ENCODE data around the gene TMEM25.
"Not testable (repeated sequence)": the region's sequence is repeated elsewhere in the genome, so short reads cannot be mapped to it uniquely, and the experiment has no call there.

Gene TMEM25

DNA sequence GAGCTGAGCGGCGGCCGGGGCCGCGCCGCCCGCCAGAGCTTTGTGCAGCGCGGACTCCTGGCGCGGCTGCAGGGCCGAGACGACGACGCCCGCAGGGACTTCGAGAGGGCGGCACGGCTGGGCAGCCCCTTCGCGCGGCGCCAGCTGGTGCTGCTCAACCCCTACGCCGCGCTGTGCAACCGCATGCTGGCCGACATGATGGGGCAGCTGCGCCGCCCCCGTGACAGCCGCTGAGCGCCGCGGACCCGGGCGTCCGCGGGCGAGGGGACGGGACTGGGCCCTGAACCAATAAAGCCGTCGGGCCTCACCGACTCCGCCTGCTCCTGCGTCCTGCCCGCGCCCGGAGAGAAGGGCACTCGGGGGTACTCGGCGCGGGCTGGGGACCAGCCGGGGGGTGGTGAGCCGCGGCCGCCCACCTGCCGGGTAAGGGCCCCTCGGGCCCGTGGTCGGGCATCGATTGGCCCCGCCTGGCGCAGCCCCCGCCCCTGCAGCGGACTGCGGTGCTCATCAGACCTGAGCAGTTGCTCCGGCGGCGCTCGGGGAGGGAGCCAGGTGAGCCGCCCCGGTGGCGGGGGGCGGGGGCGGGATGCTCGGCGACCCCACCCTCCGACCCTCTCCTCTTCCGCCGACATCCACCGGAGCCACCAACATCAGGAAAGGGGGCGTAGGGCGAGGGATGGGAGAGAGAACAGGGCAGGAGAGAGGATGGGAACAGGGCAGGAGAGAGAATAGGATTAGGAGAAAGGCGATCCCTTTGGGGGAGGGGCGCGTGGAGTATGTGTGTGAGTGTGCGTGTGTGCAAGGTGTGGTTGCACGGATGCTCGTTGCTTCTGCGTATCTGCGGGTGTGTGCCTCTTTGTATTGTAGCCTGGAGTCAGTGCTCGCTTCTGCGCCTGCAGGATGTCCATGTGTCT lies at the start of gene TMEM25:
TSS of gene TMEM25 (plus strand) at position 510 of the 914 bp plus-strand sequence. CDS start 610 bp downstream, outside the sequence.
- peak; percentile 90 to 96 for DNase-seq

DNA sequence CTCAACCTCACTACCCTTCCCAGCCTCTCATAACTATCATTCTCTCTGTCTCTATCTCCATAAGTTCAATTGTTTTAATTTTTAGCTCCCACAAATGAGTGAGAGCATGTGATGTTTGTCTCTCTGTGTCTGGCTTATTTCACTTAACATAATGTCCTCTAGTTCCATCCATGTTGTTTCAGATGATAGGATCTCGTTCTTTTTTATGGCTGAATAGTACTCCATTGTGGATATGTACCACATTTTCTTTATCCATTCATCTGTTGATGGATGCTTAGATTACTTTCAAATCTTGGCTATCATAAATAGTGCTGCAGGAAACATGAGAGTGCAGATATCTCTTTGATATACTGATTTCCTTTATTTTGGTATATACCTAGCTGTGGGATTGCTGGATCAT lies 49.8 kb upstream of the TMEM25 start:
- not testable (repeated sequence) for DNase-seq

DNA sequence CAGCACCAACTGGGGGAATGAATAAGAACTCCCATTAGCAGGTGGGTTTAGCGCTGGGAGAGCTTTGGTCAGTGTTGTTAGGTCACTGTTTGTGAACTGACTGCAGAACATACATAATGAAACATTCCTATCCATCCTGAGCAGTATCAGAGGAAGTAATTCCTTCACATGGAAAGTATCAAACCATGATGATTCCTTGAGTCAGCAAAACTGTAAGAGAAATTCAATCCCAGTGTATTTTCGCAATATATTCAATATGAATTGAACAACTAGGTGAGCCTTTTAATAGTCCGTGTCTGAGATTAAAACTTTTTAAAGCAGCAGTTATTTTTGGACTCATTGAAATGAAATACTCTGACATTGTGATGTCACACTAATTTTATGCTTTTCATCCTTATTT lies 46.6 kb upstream of the TMEM25 start:
- DNase-seq: no peak

GRCh38 chr11:118485273-118485672 lies 45.7 kb upstream of the TMEM25 start:
- no peak for DNase-seq

GRCh38 chr11:118488480-118489109 lies 42.4 kb upstream of the TMEM25 start:
- DNase-seq: peak; percentile 80 to 88

DNA sequence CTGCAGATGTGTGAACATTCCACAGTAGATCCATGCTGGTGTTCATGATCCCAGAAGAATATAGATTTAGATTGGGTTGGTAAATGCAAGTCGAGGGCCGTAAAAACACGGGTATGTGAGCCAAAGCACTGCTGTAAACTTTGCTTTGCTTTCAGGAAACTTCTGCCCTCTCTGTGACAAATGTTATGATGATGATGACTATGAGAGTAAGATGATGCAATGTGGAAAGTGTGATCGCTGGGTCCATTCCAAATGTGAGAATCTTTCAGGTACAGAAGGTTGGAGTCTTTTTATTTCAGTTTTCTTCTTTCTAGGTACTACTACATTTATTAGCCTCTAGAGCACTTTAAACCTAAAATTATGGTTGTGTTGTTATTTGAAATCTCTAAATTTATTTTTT lies 40.0 kb upstream of the TMEM25 start:
- no peak for DNase-seq

DNA sequence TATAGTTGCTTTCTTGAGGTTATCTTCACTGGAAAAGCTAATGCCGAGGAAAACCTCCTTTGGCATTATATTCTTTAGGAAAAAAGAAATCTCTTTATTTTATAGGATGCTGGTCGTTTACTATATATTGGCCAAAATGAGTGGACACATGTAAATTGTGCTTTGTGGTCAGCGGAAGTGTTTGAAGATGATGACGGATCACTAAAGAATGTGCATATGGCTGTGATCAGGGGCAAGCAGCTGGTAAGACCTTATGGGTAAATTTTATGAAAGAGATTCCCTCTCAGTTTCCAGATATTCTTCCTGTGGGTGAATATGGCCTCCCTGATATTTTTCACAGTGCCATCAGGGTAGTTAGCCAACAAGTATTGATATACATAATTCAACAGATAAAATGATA lies 33.2 kb upstream of the TMEM25 start:
- no peak for DNase-seq

DNA sequence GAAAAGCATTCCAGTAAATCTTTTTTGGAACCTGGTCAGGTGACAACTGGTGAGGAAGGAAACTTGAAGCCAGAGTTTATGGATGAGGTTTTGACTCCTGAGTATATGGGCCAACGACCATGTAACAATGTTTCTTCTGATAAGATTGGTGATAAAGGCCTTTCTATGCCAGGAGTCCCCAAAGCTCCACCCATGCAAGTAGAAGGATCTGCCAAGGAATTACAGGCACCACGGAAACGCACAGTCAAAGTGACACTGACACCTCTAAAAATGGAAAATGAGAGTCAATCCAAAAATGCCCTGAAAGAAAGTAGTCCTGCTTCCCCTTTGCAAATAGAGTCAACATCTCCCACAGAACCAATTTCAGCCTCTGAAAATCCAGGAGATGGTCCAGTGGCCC lies 27.8 kb upstream of the TMEM25 start:
- DNase-seq: no peak

DNA sequence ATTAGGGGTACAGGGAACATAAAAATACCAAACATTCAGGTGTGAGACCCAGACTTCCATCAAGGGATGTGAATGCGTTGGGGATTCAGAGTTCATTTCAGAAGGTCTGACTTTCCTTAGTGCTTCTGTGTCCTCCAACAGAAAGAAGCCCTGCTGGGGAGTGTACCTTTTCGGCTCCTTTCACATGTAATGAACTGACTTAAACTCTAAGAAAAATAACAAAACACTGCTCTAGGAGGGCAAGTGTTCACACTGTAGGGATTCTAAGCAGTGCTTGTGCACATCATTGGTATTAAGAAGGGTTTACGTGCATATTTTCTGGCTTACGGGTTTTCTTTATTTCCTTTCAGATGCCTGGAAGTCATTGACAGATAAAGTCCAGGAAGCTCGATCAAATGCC lies 19.4 kb upstream of the TMEM25 start:
- no peak for DNase-seq

- DNase-seq: no peak
Measured at GRCh38 chr11:118514103-118514502, 16.9 kb upstream of the TMEM25 start.

GRCh38 chr11:118519549-118519948 lies 11.4 kb upstream of the TMEM25 start:
- DNase-seq: no peak

- DNase-seq: peak in 1 of 2 experiments; percentile 18
Measured at GRCh38 chr11:118521892-118522311, 9.1 kb upstream of the TMEM25 start.

GRCh38 chr11:118522571-118523072 lies 8.4 kb upstream of the TMEM25 start:
- DNase-seq: peak; percentile 53 to 76

DNA sequence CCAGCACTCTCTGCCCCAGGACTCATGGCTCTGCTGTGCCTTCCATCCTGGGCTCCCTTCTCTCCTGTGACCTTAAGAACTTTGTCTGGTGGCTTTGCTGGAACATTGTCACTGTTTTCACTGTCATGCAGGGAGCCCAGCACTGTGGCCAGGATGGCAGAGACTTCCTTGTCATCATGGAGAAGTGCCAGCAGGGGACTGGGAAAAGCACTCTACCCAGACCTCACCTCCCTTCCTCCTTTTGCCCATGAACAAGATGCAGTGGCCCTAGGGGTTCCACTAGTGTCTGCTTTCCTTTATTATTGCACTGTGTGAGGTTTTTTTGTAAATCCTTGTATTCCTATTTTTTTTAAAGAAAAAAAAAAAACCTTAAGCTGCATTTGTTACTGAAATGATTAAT lies 6.6 kb upstream of the TMEM25 start:
- DNase-seq: no peak

- no peak for DNase-seq
Measured at GRCh38 chr11:118524757-118525470, 6.1 kb upstream of the TMEM25 start.

DNA sequence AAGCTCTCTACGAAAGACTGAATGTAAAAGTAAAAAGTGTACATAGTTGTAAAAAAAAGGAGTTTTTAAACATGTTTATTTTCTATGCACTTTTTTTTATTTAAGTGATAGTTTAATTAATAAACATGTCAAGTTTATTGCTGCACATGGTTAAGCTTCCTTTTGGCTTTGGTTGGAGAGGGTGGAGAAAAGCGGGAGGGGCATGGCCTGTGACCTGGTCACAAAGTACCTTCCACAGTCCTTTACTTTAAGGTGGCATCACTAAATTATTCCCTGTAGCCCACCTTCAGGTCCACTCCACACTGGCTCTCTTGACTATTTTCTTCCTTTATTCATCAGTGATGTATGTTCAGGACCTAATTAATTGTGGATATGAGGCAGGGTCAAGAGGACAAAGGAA lies 4.3 kb upstream of the TMEM25 start:
- no peak for DNase-seq

DNA sequence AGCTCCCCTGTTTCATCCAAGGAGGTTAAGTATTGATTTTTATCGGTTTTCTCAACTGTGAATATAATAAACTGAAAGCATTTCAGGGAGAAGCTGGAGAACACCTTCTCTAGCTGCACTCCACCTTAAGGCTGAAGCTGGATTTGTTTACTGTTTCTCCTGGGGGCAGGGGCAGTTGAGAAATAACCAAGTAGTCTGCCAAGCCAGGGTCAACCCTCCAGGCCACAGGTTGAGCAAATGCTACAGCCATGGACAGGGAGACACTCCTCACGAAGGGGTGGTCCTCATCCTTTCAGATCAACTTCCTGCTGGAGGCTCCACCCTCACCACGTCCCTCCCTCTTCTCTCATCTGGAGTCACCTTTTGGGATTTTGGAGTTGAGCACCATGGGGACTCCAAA lies 3.9 kb upstream of the TMEM25 start, which contains the start of gene TTC36:
TSS of gene TTC36 (plus strand) at position 366 of the 400 bp plus-strand sequence. CDS start at position 387, 21 bp downstream.
- DNase-seq: no peak

GRCh38 chr11:118528511-118528910 lies 2.5 kb upstream of the TMEM25 start:
- no peak for DNase-seq

DNA sequence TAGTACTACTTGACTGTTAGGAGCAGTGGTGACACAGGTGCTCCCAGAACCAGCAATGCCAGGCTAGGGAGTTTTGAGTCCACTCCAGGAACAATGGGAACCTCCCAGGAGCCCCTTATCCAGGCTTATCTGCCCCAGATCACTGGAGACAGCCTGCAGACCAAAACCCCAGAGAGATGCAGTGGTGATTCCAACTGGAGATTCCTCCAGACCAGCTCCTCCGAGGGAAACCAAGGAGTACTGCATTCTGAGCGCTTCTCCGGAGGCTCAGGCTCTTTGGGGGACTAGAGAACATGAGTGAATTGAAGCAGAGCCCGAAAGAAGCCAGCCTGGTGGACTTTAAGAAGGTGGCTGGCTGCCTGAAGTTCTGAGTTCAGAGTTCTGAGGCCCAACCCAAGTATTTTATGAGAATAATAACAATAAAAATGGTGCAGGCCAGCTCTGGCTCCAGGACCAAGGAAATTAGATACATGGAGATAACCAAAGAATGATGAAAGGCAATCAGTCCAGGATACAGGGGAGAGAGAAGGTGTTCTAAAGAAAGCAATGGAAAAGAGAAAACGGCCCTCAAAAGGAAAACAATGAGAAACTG lies 1.3 kb upstream of the TMEM25 start:
- peak in 1 of 2 experiments; percentile 52 for DNase-seq

DNA sequence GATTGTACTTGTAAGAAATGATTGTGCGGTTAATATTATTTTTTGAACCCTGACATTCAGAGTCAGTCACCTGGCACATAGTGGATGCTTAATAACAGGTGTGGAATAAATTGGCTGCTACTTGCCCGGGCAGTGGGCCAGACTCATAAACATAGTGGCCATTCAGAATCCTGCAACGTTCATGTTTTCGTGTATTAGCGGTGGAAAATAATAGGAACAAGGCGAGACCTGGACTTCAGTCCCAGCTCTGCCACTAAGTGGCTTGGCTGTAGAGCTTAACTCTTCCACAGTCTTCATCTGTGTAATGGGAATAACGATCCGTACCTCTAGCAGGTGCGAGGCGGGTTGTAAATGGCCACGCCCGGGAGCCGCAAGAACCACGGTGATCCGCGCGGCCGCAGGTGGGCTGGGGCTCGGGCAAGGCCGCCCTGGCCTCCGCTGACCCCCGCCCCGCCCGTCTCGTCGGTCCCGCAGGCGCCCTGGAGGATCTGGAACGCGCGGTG lies 761 bp upstream of the TMEM25 start:
- DNase-seq: peak in 1 of 2 experiments; percentile 51

- DNase-seq: peak in 1 of 2 experiments; percentile 89
Measured at GRCh38 chr11:118531597-118532084, 649 bp downstream of the TMEM25 start.

DNA sequence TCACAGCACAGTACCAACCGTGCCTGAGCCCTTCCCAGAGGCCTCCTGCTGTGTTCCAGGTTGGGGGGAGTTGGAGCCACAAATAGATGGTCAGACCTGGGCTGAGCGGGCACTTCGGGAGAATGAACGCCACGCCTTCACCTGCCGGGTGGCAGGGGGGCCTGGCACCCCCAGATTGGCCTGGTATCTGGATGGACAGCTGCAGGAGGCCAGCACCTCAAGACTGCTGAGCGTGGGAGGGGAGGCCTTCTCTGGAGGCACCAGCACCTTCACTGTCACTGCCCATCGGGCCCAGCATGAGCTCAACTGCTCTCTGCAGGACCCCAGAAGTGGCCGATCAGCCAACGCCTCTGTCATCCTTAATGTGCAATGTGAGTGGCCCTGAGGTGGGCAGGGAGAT lies 1.1 kb downstream of the TMEM25 start:
- DNase-seq: no peak

Measured in NCI-H526 (cell line).